ENCODE data around the gene TPST2. TPM values are rescaled to one million over a fixed set of nuclear protein-coding genes. Genes with fewer than 3 reads are reported as not detected.

The TPST2 gene
- total and polyA plus RNA-seq, 10 of the 15 experiments (the other 5 are each of a cell fraction or from before 2014, with no cell fraction given), result 6.3 to 33.7 (median 28.4) TPM

DNA sequence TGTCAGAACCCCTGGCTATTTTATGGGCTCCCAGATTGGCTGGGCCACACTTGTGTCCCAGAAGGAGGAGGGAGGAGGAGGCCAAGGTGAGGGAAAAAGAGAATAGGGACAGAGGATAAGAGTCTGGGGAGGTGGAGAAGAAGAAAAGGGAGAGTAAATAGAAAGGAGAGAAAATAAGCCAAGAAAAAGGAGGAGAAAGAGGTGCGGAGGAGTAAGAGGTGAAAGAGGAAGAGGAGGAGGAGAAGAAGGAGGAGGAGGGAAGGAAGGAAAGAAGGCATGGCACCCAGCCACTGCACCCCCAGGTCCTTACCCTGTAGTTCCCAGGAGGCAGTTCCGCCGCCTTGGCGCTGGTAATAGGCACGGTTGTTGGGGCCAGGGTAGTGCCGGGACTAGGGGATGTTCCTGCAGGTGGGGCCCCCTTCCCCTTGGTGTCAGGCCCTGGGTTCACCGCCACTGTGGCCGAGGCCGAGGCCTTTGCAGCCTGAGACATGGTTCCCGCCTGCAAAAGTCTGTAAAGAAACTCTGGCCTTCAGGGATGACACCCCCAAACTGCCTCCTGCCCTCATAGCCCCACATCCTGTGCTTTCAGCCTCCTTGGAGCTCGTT lies 26.0 kb upstream of the TPST2 start (continued):
- TF ChIP-seq HCFC1 (IDR thresholded peaks at IDR 0.05; ENCODE audit: low read length) (no peak), MLLT1 (IDR thresholded peaks at IDR 0.05) (no peak), IRF4 (IDR thresholded peaks at IDR 0.05; ENCODE audit: low read depth, low read length) (no peak), HDGF (IDR thresholded peaks at IDR 0.05) (no peak), PML (IDR thresholded peaks at IDR 0.05; ENCODE audit: low read length) (no peak), HSF1 (IDR thresholded peaks at IDR 0.05; ENCODE audit: low read depth, low read length) (no peak)
- TF ChIP-seq, protein P1, sequence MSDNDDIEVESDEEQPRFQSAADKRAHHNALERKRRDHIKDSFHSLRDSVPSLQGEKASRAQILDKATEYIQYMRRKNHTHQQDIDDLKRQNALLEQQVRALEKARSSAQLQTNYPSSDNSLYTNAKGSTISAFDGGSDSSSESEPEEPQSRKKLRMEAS (IDR thresholded peaks at IDR 0.05; ENCODE audit: low read depth, low read length), result no peak
- TF ChIP-seq, protein P2, sequence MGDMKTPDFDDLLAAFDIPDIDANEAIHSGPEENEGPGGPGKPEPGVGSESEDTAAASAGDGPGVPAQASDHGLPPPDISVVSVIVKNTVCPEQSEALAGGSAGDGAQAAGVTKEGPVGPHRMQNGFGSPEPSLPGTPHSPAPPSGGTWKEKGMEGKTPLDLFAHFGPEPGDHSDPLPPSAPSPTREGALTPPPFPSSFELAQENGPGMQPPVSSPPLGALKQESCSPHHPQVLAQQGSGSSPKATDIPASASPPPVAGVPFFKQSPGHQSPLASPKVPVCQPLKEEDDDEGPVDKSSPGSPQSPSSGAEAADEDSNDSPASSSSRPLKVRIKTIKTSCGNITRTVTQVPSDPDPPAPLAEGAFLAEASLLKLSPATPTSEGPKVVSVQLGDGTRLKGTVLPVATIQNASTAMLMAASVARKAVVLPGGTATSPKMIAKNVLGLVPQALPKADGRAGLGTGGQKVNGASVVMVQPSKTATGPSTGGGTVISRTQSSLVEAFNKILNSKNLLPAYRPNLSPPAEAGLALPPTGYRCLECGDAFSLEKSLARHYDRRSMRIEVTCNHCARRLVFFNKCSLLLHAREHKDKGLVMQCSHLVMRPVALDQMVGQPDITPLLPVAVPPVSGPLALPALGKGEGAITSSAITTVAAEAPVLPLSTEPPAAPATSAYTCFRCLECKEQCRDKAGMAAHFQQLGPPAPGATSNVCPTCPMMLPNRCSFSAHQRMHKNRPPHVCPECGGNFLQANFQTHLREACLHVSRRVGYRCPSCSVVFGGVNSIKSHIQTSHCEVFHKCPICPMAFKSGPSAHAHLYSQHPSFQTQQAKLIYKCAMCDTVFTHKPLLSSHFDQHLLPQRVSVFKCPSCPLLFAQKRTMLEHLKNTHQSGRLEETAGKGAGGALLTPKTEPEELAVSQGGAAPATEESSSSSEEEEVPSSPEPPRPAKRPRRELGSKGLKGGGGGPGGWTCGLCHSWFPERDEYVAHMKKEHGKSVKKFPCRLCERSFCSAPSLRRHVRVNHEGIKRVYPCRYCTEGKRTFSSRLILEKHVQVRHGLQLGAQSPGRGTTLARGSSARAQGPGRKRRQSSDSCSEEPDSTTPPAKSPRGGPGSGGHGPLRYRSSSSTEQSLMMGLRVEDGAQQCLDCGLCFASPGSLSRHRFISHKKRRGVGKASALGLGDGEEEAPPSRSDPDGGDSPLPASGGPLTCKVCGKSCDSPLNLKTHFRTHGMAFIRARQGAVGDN (IDR thresholded peaks at IDR 0.05), result no peak
